Fibroblast of lung (primary cell): ENCODE measurements around the gene KATNAL2. TPM values are rescaled to one million over a fixed set of nuclear protein-coding genes. Genes with fewer than 3 reads are reported as not detected.
A peak's percentile ranks its signal among the peaks of the same experiment; 100 is the strongest.

Experiments
- DNase-seq, 2 donors: peaks; one replicate each; pipeline versions ENCODE4 v3.0.0 to v3.0.0-alpha.2; 2010; ENCODE audit warnings: low read depth in 2 of 2
- H2AFZ ChIP-seq: 2 replicates; pipeline ENCODE4 v1.5.1; 2012; ENCODE audit warnings: low read length, control low read depth, inconsistent platforms
- H3K27ac ChIP-seq: 2 replicates; pipeline ENCODE4 v1.5.1; 2011; ENCODE audit warnings: low read length, control low read depth; ENCODE audit not compliant: insufficient read depth
- H3K27me3 ChIP-seq: 2 replicates; pipeline ENCODE4 v1.5.1; 2011; ENCODE audit warnings: mild to moderate bottlenecking, low read length; ENCODE audit not compliant: control insufficient read depth, insufficient read depth
- H3K36me3 ChIP-seq: 2 replicates; pipeline ENCODE4 v1.5.1; 2011; ENCODE audit warnings: low read length; ENCODE audit not compliant: control insufficient read depth, insufficient read depth
- H3K4me1 ChIP-seq: 2 replicates; pipeline ENCODE4 v1.5.1; 2011; ENCODE audit warnings: low read length; ENCODE audit not compliant: control insufficient read depth, insufficient read depth; ENCODE audit errors: extremely low read depth
- H3K4me2 ChIP-seq: 2 replicates; pipeline ENCODE4 v1.5.1; 2011; ENCODE audit warnings: low read length, control low read depth; ENCODE audit not compliant: insufficient read depth; ENCODE audit errors: extremely low read depth
- H3K4me3 ChIP-seq, 4 experiments: fragments of 200-600 bp in 1 of 4; sonication (generic) in 1 of 4; replicated peaks in 1 of 4; 2 replicates each; pipeline ENCODE4 v1.5.1; 2011 to 2016; ENCODE audit warnings: low read length in 4 of 4, low read depth in 3 of 4, mild to moderate bottlenecking in 3 of 4, control low read depth in 2 of 4, inconsistent platforms in 1 of 4, mixed read lengths in 1 of 4; ENCODE audit not compliant: insufficient read depth in 1 of 4; ENCODE audit errors: control extremely low read depth in 1 of 4
- H3K79me2 ChIP-seq: 2 replicates; pipeline ENCODE4 v1.5.1; 2012; ENCODE audit warnings: mild to moderate bottlenecking, low read length, inconsistent platforms; ENCODE audit not compliant: control insufficient read depth, insufficient read depth
- H3K9ac ChIP-seq: 2 replicates; pipeline ENCODE4 v1.5.1; 2011; ENCODE audit warnings: mild to moderate bottlenecking, low read length, control low read depth; ENCODE audit not compliant: insufficient read depth
- H3K9me3 ChIP-seq: 2 replicates; pipeline ENCODE4 v1.5.1; 2012; ENCODE audit warnings: low read depth, low read length; ENCODE audit not compliant: control insufficient read depth, insufficient read depth
- H4K20me1 ChIP-seq: 2 replicates; pipeline ENCODE4 v1.5.1; 2011; ENCODE audit warnings: low read length; ENCODE audit not compliant: control insufficient read depth, insufficient read depth; ENCODE audit errors: extremely low read depth
- CTCF ChIP-seq, 2 donors: IDR thresholded peaks in 1 of 2; conservative IDR thresholded peaks in 1 of 2; 1 replicate in 1 of 2; 2 replicates in 1 of 2; pipeline ENCODE4 v1.5.1; 2011 to 2012; ENCODE audit warnings: low read length in 2 of 2, control low read depth in 1 of 2, inconsistent platforms in 1 of 2, low read depth in 1 of 2, mild to moderate bottlenecking in 1 of 2
- EZH2 ChIP-seq: IDR thresholded peaks from 2 replicates; pipeline ENCODE4 v1.5.1; 2012; ENCODE audit warnings: low read length, control low read depth, mild to moderate bottlenecking; ENCODE audit errors: missing control alignments
- polyA plus RNA-seq, 2 donors: library from polyadenylated mRNA; depleted of rRNA in 1 of 2; stranded (reverse) in 1 of 2; unstranded in 1 of 2; fragments of >200 nt; gene quantifications; 2 replicates each; pipeline ENCODE4 v1.2.1, GENCODE V29; 2011 to 2012; ENCODE audit warnings: missing spikeins in 1 of 2
- total RNA-seq: library from RNA; depleted of rRNA; stranded (reverse); fragments of >200 nt; gene quantifications from 2 replicates; pipeline ENCODE4 v1.2.1, GENCODE V29; 2014

KATNAL2 gene
- total and polyA plus RNA-seq, 2 donors (not counting 1 experiment from before 2014, with no cell fraction given), result 1.8 to 3.8 TPM

- no peak overlapping the region for H3K4me3 ChIP-seq
- H3K27ac ChIP-seq, result peak overlapping the region; percentile 49
- no peaks in the 10 kb centered on the region for H3K27me3 ChIP-seq
- no peaks in the 10 kb centered on the region for H3K79me2 ChIP-seq
- no peaks in the 10 kb centered on the region for H3K36me3 ChIP-seq
- H3K4me1 ChIP-seq, result no peaks in the 10 kb centered on the region
- no peak for DNase-seq
- H2AFZ ChIP-seq, result no peak overlapping the region
- no peak for TF ChIP-seq CTCF (conservative IDR thresholded peaks at IDR 0.05 in 1 of 2, IDR thresholded peaks at IDR 0.05 in 1 of 2; ENCODE audit: low read depth in 1 of 2, low read length in 2 of 2)
- TF ChIP-seq EZH2, result no peak
- no peak overlapping the region for H3K9ac ChIP-seq
- H3K4me2 ChIP-seq, result no peak overlapping the region
- no peaks in the 10 kb centered on the region for H3K9me3 ChIP-seq
- peaks cover 2% of the 10 kb centered on the region for H4K20me1 ChIP-seq
These were observed 22.7 kb downstream of the KATNAL2 start for GRCh38 chr18:46939998-46940571.

- Histone ChIP-seq H3K27ac (no peak overlapping the region), H3K4me1 (no peaks in the 10 kb centered on the region), H2AFZ (no peak overlapping the region), H3K79me2 (no peaks in the 10 kb centered on the region), H3K4me3 (no peak overlapping the region), H3K4me2 (no peak overlapping the region), H3K36me3 (no peaks in the 10 kb centered on the region), H4K20me1 (peaks cover 2% of the 10 kb centered on the region), H3K9ac (no peak overlapping the region), H3K9me3 (no peaks in the 10 kb centered on the region), H3K27me3 (no peaks in the 10 kb centered on the region)
- TF ChIP-seq CTCF (conservative IDR thresholded peaks at IDR 0.05 in 1 of 2, IDR thresholded peaks at IDR 0.05 in 1 of 2; ENCODE audit: low read depth in 1 of 2, low read length in 2 of 2) (no peak), EZH2 (no peak)
- DNase-seq, result no peak
These were observed 25.2 kb downstream of the KATNAL2 start for GRCh38 chr18:46942646-46943045.

- peak overlapping the region; percentile 70 to 92 (median 78) for H3K4me3 ChIP-seq
- H3K9me3 ChIP-seq, result no peaks in the 10 kb centered on the region
- H3K36me3 ChIP-seq, result no peaks in the 10 kb centered on the region
- peak overlapping the region; percentile 95 for H3K4me2 ChIP-seq
- DNase-seq, result peak; percentile 83 to 90
- H2AFZ ChIP-seq, result peak overlapping the region; percentile 98
- H3K27me3 ChIP-seq, result no peaks in the 10 kb centered on the region
- H3K9ac ChIP-seq, result no peak overlapping the region
- TF ChIP-seq CTCF (conservative IDR thresholded peaks at IDR 0.05 in 1 of 2, IDR thresholded peaks at IDR 0.05 in 1 of 2; ENCODE audit: low read depth in 1 of 2, low read length in 2 of 2), result no peak
- TF ChIP-seq EZH2, result no peak
- no peaks in the 10 kb centered on the region for H3K79me2 ChIP-seq
- no peaks in the 10 kb centered on the region for H4K20me1 ChIP-seq
- H3K27ac ChIP-seq, result no peak overlapping the region
- H3K4me1 ChIP-seq, result no peaks in the 10 kb centered on the region
These were observed 29.4 kb downstream of the KATNAL2 start for GRCh38 chr18:46946656-46947282.
